ENCODE data around the gene ZNF346. TPM values are rescaled to one million over a fixed set of nuclear protein-coding genes. Genes with fewer than 3 reads are reported as not detected.

The ZNF346 gene
- total and polyA plus RNA-seq, 2 experiments from 2014 or later: 13.8 to 21.4 TPM

DNA sequence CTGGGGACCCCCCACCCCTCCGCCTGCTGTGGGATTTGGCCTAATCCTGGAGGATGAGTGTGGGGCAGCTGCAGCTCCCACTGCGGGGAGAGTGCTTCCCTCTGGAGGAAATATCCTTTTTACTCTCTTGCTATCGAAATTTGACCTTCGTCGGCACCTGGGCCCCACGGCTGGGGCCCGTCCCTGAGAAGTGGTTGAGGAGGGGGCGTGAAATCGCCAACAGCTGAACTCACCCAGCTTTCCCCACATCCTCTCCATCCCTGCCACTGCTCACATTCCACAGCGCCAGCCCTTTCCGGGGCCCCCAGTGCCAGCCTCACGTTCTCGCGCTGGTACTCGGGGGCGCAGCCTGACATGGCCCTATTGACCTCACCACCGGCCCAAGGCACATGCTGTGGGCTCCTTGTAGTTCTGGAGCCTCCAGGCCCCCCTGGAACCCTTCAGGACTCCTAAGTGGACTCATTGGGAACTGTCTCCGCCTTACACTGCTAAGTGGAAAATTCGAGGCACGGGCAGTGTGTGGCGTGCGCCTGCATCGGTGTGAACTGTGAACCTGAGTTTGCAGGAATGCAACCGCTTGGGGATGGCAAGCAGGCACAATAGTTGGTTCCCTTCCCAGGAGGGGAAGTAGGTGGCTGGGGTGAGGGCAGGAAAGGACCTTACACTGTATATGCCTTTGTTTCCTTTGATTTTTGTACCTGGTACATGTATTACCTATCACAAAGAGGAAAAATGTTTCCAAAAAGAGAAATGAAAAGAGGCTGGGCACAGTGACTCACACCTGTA lies 83.4 kb downstream of the ZNF346 start:
- Histone ChIP-seq H3K4me2 (no peak overlapping the region), H3K79me2 (no peaks in the 10 kb centered on the region), H4K20me1 (ENCODE audit: insufficient read depth, poor library complexity, severe bottlenecking) (no peaks in the 10 kb centered on the region), H2AFZ (no peak overlapping the region), H3K27me3 (no peaks in the 10 kb centered on the region), H3K9me2 (replicated peaks; ENCODE audit: insufficient read depth) (no peaks in the 10 kb centered on the region), H3K36me3 (replicated peaks; ENCODE audit: insufficient read depth, low read depth) (no peaks in the 10 kb centered on the region), H3K27ac (no peak overlapping the region), H3K4me3 (no peak overlapping the region), H3K4me1 (ENCODE audit: insufficient read depth) (peaks cover 11% of the 10 kb centered on the region), H3K9me3 (ENCODE audit: low read depth) (no peaks in the 10 kb centered on the region)
- DNase-seq (ENCODE audit: low spot score): no peak
- 79% methylated on average over 24 of the region's 24 CpGs for WGBS (ENCODE audit: low lambda C conversion rate, missing lambda C conversion rate)
- TF ChIP-seq EZH2phosphoT487 (IDR thresholded peaks at IDR 0.05; ENCODE audit: low read depth, severe bottlenecking, unreplicated experiment): no peak
- TF ChIP-seq EZH2 (IDR thresholded peaks at IDR 0.05; ENCODE audit: borderline replicate concordance): no peak
- TF ChIP-seq, protein P1, sequence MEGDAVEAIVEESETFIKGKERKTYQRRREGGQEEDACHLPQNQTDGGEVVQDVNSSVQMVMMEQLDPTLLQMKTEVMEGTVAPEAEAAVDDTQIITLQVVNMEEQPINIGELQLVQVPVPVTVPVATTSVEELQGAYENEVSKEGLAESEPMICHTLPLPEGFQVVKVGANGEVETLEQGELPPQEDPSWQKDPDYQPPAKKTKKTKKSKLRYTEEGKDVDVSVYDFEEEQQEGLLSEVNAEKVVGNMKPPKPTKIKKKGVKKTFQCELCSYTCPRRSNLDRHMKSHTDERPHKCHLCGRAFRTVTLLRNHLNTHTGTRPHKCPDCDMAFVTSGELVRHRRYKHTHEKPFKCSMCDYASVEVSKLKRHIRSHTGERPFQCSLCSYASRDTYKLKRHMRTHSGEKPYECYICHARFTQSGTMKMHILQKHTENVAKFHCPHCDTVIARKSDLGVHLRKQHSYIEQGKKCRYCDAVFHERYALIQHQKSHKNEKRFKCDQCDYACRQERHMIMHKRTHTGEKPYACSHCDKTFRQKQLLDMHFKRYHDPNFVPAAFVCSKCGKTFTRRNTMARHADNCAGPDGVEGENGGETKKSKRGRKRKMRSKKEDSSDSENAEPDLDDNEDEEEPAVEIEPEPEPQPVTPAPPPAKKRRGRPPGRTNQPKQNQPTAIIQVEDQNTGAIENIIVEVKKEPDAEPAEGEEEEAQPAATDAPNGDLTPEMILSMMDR (IDR thresholded peaks at IDR 0.05; ENCODE audit: poor library complexity): no peak

DNA sequence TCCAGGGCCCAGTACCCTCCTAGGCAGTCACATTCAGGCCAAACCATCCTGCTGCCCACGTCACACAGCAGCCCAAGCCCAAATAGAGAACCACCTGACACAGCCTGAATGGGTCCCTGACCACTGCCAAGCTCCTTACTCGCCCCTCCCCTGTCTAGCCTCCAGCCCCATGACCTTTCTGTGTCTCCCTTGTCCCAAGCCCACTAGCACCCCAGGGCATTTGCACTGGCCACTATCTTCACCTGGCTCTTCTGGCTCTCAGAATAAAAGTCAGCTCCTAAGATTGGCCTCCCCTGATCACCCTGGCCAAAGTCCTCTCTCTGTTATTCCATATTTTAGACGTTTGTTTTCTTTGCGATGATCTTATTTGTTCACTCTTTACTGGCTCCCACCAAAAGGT lies 84.7 kb downstream of the ZNF346 start:
- Histone ChIP-seq H3K36me3 (replicated peaks; ENCODE audit: insufficient read depth, low read depth) (no peaks in the 10 kb centered on the region), H3K79me2 (no peaks in the 10 kb centered on the region), H3K4me1 (ENCODE audit: insufficient read depth) (peaks cover 11% of the 10 kb centered on the region), H3K27ac (no peak overlapping the region), H3K9me3 (ENCODE audit: low read depth) (no peaks in the 10 kb centered on the region), H3K9me2 (replicated peaks; ENCODE audit: insufficient read depth) (no peaks in the 10 kb centered on the region), H3K27me3 (no peaks in the 10 kb centered on the region), H2AFZ (no peak overlapping the region), H3K4me3 (no peak overlapping the region), H4K20me1 (ENCODE audit: insufficient read depth, poor library complexity, severe bottlenecking) (no peaks in the 10 kb centered on the region), H3K4me2 (no peak overlapping the region)
- TF ChIP-seq EZH2phosphoT487 (IDR thresholded peaks at IDR 0.05; ENCODE audit: low read depth, severe bottlenecking, unreplicated experiment) (no peak), EZH2 (IDR thresholded peaks at IDR 0.05; ENCODE audit: borderline replicate concordance) (no peak)
- TF ChIP-seq, protein P1 (IDR thresholded peaks at IDR 0.05; ENCODE audit: poor library complexity): no peak
- DNase-seq (ENCODE audit: low spot score): no peak
- WGBS (ENCODE audit: low lambda C conversion rate, missing lambda C conversion rate): 80% methylated on average over 4 of the region's 4 CpGs

DNA sequence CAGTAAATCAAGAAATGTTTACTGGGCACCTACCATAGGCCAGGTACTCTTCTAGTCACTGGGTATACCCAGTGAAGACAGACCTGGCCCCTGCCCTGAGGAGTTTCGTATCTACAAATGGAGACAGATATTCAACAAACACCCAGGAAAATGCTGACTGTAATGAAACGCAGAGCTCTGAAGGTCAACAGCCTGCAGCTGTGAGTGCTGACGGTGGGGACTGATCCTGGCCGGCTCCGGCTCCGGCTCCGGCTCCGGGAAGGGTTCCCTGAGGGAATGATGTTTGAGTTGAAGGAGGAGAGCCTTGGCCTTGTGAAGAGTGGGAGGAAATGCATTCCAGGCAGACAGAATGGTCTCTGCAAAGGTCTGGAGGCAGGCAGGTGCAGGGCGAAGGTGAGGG lies 87.3 kb downstream of the ZNF346 start:
- no peak overlapping the region for H3K4me2 ChIP-seq
- no peaks in the 10 kb centered on the region for H4K20me1 ChIP-seq (ENCODE audit: insufficient read depth, poor library complexity, severe bottlenecking)
- 26% methylated on average over 9 of the region's 9 CpGs for WGBS (ENCODE audit: low lambda C conversion rate, missing lambda C conversion rate)
- no peaks in the 10 kb centered on the region for H3K9me2 ChIP-seq (replicated peaks; ENCODE audit: insufficient read depth)
- H3K79me2 ChIP-seq: no peaks in the 10 kb centered on the region
- TF ChIP-seq EZH2phosphoT487 (IDR thresholded peaks at IDR 0.05; ENCODE audit: low read depth, severe bottlenecking, unreplicated experiment): no peak
- TF ChIP-seq EZH2 (IDR thresholded peaks at IDR 0.05; ENCODE audit: borderline replicate concordance): no peak
- TF ChIP-seq, protein P1 (IDR thresholded peaks at IDR 0.05; ENCODE audit: poor library complexity): no peak
- H3K36me3 ChIP-seq (replicated peaks; ENCODE audit: insufficient read depth, low read depth): no peaks in the 10 kb centered on the region
- H3K27ac ChIP-seq: peak overlapping the region; percentile 45
- H3K4me3 ChIP-seq: no peak overlapping the region
- H3K27me3 ChIP-seq: no peaks in the 10 kb centered on the region
- H2AFZ ChIP-seq: no peak overlapping the region
- peak; percentile 62 for DNase-seq (ENCODE audit: low spot score)
- H3K9me3 ChIP-seq (ENCODE audit: low read depth): no peaks in the 10 kb centered on the region
- peaks cover 11% of the 10 kb centered on the region for H3K4me1 ChIP-seq (ENCODE audit: insufficient read depth)
